GM23338 (cell line): ENCODE data around the gene EXD3.

Source experiments
- EZH2phosphoT487 ChIP-seq: fragments of 200-600 bp; sonication (generic); IDR thresholded peaks from one replicate; pipeline ENCODE4 v1.8.1; 2018; ENCODE audit warnings: antibody characterized with exemption; ENCODE audit not compliant: unreplicated experiment
- NANOG ChIP-seq: IDR thresholded peaks from 2 replicates; pipeline ENCODE4 v1.6.1; 2016; ENCODE audit warnings: antibody characterized with exemption, borderline replicate concordance
- POLR2AphosphoS5 ChIP-seq: IDR thresholded peaks from 2 replicates; pipeline ENCODE4 v1.6.1; 2016; ENCODE audit warnings: antibody characterized with exemption, low read depth
- TF ChIP-seq, protein P1 (sequence below), 2 experiments: fragments of 200-600 bp in 1 of 2; sonication (generic) in 1 of 2; conservative IDR thresholded peaks; 2 replicates each; pipeline versions ENCODE4 v1.5.1 to v1.6.1; 2016 to 2017; ENCODE audit warnings: antibody characterized with exemption in 2 of 2, low read depth in 2 of 2, mild to moderate bottlenecking in 2 of 2, moderate library complexity in 1 of 2
- TF ChIP-seq, protein P2 (sequence below): IDR thresholded peaks from one replicate; pipeline ENCODE4 v1.6.1; 2018; ENCODE audit warnings: antibody characterized with exemption; ENCODE audit not compliant: unreplicated experiment
- TF ChIP-seq, protein P3 (sequence below): IDR thresholded peaks from 2 replicates; pipeline ENCODE4 v1.6.1; 2016; ENCODE audit warnings: antibody characterized with exemption

GRCh38 chr9:137281345-137282116 is 141.4 kb downstream of the EXD3 start:
- TF ChIP-seq, protein P1, sequence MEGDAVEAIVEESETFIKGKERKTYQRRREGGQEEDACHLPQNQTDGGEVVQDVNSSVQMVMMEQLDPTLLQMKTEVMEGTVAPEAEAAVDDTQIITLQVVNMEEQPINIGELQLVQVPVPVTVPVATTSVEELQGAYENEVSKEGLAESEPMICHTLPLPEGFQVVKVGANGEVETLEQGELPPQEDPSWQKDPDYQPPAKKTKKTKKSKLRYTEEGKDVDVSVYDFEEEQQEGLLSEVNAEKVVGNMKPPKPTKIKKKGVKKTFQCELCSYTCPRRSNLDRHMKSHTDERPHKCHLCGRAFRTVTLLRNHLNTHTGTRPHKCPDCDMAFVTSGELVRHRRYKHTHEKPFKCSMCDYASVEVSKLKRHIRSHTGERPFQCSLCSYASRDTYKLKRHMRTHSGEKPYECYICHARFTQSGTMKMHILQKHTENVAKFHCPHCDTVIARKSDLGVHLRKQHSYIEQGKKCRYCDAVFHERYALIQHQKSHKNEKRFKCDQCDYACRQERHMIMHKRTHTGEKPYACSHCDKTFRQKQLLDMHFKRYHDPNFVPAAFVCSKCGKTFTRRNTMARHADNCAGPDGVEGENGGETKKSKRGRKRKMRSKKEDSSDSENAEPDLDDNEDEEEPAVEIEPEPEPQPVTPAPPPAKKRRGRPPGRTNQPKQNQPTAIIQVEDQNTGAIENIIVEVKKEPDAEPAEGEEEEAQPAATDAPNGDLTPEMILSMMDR (conservative IDR thresholded peaks at IDR 0.05; ENCODE audit: low read depth in 2 of 2) = no peak
- TF ChIP-seq EZH2phosphoT487 (no peak), NANOG (no peak), POLR2AphosphoS5 (0 out of 2 replicates have a peak, but pooled peaks have one; percentile 7)
- TF ChIP-seq, protein P2, sequence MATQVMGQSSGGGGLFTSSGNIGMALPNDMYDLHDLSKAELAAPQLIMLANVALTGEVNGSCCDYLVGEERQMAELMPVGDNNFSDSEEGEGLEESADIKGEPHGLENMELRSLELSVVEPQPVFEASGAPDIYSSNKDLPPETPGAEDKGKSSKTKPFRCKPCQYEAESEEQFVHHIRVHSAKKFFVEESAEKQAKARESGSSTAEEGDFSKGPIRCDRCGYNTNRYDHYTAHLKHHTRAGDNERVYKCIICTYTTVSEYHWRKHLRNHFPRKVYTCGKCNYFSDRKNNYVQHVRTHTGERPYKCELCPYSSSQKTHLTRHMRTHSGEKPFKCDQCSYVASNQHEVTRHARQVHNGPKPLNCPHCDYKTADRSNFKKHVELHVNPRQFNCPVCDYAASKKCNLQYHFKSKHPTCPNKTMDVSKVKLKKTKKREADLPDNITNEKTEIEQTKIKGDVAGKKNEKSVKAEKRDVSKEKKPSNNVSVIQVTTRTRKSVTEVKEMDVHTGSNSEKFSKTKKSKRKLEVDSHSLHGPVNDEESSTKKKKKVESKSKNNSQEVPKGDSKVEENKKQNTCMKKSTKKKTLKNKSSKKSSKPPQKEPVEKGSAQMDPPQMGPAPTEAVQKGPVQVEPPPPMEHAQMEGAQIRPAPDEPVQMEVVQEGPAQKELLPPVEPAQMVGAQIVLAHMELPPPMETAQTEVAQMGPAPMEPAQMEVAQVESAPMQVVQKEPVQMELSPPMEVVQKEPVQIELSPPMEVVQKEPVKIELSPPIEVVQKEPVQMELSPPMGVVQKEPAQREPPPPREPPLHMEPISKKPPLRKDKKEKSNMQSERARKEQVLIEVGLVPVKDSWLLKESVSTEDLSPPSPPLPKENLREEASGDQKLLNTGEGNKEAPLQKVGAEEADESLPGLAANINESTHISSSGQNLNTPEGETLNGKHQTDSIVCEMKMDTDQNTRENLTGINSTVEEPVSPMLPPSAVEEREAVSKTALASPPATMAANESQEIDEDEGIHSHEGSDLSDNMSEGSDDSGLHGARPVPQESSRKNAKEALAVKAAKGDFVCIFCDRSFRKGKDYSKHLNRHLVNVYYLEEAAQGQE = no peak
- TF ChIP-seq, protein P3, sequence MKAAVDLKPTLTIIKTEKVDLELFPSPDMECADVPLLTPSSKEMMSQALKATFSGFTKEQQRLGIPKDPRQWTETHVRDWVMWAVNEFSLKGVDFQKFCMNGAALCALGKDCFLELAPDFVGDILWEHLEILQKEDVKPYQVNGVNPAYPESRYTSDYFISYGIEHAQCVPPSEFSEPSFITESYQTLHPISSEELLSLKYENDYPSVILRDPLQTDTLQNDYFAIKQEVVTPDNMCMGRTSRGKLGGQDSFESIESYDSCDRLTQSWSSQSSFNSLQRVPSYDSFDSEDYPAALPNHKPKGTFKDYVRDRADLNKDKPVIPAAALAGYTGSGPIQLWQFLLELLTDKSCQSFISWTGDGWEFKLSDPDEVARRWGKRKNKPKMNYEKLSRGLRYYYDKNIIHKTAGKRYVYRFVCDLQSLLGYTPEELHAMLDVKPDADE = no peak
